Fibroblast of villous mesenchyme (primary cell): ENCODE measurements around the gene GRIK3. TPM values are rescaled to one million over a fixed set of nuclear protein-coding genes. Genes with fewer than 3 reads are reported as not detected.
"Not testable (repeated sequence)": the region's sequence is repeated elsewhere in the genome, so short reads cannot be mapped to it uniquely, and the experiment has no call there.

Source experiments
- DNase-seq: peaks from one replicate; pipeline ENCODE4 v3.0.0-alpha.2; 2010; ENCODE audit warnings: low read depth
- H3K4me3 ChIP-seq: 2 replicates; pipeline ENCODE4 v1.5.1; 2011; ENCODE audit warnings: low read depth, mild to moderate bottlenecking, low read length
- total RNA-seq: library from RNA; depleted of rRNA; stranded (reverse); fragments of >200 nt; gene quantifications from 2 replicates; pipeline ENCODE4 v1.2.3, GENCODE V29; 2012
- TF ChIP-seq, protein P1 (sequence below): IDR thresholded peaks from 2 replicates; pipeline ENCODE4 v1.5.1; 2012; ENCODE audit warnings: low read depth, mild to moderate bottlenecking, low read length; ENCODE audit not compliant: insufficient read depth

Gene GRIK3
- total RNA-seq, 1 donor: not detected

DNA sequence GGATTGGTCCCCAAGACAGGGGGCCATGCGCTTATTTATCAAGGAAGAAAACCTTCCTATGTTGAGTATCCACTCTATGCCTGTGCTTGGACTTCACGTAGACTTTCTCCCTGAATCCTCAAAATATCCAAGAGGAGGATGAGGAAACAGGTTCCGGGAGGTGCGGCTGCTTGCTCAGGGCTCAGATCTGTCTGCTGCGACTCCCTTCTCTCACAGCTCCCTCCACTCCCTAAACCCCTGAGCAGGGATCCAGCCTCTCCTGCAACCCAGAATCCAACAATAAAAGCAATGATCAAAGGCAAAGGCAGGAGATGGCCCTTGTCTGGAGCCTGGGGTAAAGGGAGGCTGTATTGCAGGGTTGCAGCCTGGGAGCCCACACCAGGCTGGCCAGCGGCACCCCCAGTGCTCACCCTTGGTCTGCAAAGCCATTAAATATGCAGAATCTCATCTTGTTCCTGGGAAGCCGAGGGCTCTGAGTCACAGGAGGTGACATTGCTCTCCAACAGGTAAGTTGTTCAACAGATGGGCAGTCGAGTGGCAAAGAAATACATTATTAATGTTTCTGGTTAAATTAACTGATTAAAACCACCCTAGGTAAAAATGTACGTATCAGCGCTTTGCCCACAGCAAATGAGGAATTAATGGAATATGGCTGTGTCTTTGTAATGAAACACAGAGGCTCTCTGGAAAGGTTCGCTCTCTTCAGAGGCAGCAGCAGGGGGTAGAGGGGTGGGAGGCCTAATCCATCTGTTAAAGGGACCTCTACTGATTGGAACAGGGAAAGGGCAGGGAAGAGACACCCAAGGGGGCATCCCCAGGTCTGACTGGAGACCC is 111.5 kb downstream of the GRIK3 start:
- no peak for DNase-seq
- TF ChIP-seq, protein P1, sequence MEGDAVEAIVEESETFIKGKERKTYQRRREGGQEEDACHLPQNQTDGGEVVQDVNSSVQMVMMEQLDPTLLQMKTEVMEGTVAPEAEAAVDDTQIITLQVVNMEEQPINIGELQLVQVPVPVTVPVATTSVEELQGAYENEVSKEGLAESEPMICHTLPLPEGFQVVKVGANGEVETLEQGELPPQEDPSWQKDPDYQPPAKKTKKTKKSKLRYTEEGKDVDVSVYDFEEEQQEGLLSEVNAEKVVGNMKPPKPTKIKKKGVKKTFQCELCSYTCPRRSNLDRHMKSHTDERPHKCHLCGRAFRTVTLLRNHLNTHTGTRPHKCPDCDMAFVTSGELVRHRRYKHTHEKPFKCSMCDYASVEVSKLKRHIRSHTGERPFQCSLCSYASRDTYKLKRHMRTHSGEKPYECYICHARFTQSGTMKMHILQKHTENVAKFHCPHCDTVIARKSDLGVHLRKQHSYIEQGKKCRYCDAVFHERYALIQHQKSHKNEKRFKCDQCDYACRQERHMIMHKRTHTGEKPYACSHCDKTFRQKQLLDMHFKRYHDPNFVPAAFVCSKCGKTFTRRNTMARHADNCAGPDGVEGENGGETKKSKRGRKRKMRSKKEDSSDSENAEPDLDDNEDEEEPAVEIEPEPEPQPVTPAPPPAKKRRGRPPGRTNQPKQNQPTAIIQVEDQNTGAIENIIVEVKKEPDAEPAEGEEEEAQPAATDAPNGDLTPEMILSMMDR: no peak
- no peak overlapping the region for H3K4me3 ChIP-seq

DNA sequence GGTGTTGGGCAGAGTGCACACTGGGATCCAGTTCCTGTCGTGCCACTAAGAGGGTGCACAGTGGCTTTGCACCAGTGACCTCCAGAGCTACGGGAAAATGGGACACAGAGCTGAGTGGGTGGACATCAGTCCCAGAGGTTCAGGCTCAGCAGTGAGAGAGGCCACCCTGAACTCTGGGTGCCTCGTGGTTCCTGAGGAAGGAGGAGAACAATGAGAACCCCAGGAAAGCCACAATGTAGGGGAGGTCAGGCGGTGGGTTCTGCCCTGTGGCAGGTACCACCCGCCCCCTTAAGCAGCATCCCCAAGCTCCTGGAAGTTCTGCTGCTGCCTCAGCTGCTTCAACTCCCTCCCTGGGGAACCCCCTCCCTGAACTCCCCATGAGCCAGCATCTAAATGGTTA is 112.2 kb downstream of the GRIK3 start:
- DNase-seq: no peak
- H3K4me3 ChIP-seq: no peak overlapping the region

DNA sequence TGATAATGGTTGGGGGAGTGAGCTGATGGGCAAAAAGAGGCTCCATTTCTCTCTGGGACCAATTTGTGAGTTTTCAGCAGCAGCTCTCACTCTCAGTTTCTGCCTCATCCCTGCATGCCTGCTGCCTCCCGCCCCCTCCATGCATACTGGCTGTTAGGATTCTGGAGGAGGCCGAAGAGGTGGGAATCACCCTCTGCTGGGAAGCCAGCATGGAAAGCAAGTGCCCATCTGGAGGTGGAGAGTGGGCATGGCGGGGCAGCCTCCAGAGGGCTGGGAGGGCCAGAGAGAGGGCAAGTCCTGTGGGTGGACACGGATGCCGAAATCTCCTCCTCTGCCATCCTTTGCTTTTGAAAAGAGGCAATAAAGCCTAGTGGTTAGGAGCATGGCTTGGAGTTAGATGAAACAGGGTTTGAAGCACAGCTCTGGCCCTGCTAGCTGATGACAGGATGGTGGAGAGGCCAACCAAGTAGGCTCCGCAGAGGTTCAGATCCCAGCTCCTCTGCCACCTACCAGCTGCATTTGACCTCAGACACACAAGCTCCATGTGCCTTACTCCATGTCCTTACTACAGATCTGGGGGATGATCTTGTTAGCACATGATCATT is 113.4 kb downstream of the GRIK3 start:
- TF ChIP-seq, protein P1: no peak
- H3K4me3 ChIP-seq: no peak overlapping the region
- DNase-seq: no peak

More for the DNA sequence above, 112.2 kb downstream of the GRIK3 start:
- TF ChIP-seq, protein P1: no peak

DNA sequence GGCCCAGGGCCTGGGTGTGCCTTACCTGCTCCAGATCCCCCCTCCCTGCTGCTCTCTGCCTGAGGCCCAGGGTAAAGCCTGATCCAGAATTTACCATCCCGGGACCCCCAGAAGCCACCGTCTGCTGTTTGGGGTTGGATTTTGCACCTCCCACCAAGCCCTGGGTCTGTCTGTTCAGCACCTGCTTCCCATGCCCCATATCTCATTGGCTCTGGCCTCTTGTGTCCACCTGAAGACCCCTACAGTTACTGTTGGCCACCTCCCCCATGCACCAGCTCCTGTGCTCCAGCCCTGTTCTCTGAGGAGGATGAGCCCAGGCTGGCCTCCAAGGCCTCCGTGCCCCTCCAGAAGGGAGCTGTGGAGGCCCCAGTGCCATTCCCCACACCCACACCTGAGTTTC is 113.9 kb downstream of the GRIK3 start:
- TF ChIP-seq, protein P1: no peak
- DNase-seq: no peak
- H3K4me3 ChIP-seq: no peak overlapping the region

DNA sequence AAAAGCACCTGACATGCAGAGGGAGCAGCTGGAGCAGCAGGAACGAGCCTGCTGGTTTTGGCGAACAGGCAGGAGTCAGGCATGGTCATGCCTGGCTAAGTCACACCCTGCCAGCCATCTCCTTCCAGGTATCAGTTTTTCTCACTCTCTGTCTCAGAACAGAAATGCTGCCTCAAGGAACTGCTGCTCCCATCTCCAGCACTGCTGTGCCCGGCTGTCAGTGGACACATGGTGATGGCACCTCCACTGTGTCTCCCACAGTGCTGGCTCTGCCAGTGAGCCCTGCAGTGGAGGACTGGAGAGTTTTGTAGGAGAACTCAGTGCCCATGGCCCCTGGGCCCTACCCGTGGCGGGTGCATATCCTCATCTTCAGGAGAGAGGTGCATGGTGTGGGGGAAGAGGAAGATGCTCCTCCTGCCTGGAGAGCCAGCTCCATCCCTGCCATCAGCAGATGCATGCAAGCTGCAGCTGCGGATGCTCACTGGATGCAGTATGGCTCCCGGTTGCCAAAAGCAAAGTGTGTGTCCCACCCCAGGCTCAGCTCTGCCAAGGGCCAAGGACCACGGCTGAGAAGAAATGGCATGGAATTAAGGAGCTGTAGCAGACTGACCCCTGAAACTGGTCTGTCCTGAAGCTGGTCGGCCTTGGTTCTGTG is 114.7 kb downstream of the GRIK3 start:
- TF ChIP-seq, protein P1: no peak
- no peak for DNase-seq
- no peak overlapping the region for H3K4me3 ChIP-seq

DNA sequence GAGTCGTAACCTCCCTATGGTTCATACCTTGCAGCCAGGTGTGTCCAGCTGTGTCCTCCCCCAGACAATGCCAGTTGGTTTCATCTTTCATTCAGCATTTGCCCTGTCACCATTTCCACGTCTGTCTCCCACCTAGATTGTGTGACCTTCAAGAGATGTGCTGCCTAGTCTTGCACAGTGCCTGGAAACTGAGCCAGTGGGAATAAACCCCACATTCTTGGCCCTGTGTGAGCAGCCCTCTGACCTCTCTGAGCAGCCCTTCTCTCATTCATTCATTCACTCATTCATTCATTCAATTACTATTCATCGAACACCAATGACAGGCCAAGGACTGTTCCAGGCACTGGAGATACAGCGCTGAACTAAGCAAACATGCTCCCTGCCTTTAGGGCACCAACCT is 115.7 kb downstream of the GRIK3 start:
- H3K4me3 ChIP-seq: no peak overlapping the region
- no peak for DNase-seq
- TF ChIP-seq, protein P1: no peak

DNA sequence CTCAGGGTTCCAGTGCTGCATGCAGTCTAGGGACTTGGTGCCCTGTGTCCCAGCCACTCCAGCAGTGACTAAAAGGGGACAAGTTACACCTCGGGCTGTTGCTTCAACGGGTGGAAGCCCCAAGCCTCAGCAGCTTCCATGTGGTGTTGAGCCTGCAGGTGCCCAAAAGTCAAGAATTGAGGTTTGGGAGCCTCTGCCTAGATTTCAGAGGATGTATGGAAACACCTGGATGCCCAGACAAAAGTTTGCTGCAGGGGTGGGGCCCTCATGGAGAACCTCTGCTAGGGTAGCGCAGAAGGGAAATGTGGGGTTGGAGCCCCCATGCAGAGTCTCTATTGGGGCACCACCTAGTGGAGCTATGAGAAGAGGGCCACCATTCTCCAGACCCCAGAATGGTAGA is 117.8 kb downstream of the GRIK3 start:
- not testable (repeated sequence) for DNase-seq, H3K4me3 ChIP-seq
